K562 (cell line): Measurements from ENCODE around the gene CHAC1. TPM values are rescaled to one million over a fixed set of nuclear protein-coding genes. Genes with fewer than 3 reads are reported as not detected.

Source experiments
- ATAC-seq: fragments of 200-7000 bp; cut with Tn5 transposase; 3 replicates; pipeline ENCODE4 v1.9.1; 2020; ENCODE audit warnings: moderate library complexity
- BruUV-seq: library from RNA; stranded (reverse); fragments of 400-500 nt; replicated peaks from 2 replicates; lab custom pipeline; 2021; lab: Mats Ljungman, UMichigan
- CTCF ChIA-PET: fragments of 300-600 bp; formaldehyde crosslinking; extraction: SDS; loops from one replicate; lab custom pipeline; 2021; ENCODE audit warnings: low intra/inter-chr PET ratio; lab: Yijun Ruan, JAX
- POLR2A ChIA-PET: fragments of 300-600, 350-650 bp; sonication (Branson Sonifier 250); formaldehyde crosslinking; extraction: SDS; loops from one replicate; lab custom pipeline; 2021; ENCODE audit warnings: antibody characterized with exemption, inconsistent platforms; lab: Yijun Ruan, JAX
- DNase-seq, 4 experiments: peaks; one replicate each; pipeline versions ENCODE4 v3.0.0 to v3.0.0-alpha.2; 2011 to 2018; ENCODE audit warnings: low spot score in 3 of 4, mixed read lengths in 3 of 4; ENCODE audit errors: extremely low read depth in 1 of 4
- FAIRE-seq: peaks from 2 replicates; lab custom pipeline; 2011; peaks lifted over from hg19 to GRCh38; lab: Jason Lieb, UNC
- H2AFZ ChIP-seq: 2 replicates; pipeline ENCODE4 v1.6.0; 2011; ENCODE audit warnings: low read depth, low read length, control low read depth, inconsistent platforms
- H3K27ac ChIP-seq: fragments of 200-600 bp; 3 replicates; pipeline ENCODE4 v1.8.0; 2011; ENCODE audit warnings: low read depth, mild to moderate bottlenecking, control low read depth, inconsistent platforms, low read length, moderate library complexity, mixed read lengths; ENCODE audit errors: extremely low read depth
- H3K27me3 ChIP-seq, 2 experiments: fragments of 300-600 bp in 1 of 2; 2 replicates in 1 of 2; 3 replicates in 1 of 2; pipeline versions ENCODE4 v1.6.0 to v1.8.0; 2011; ENCODE audit warnings: inconsistent platforms in 2 of 2, low read length in 2 of 2, mild to moderate bottlenecking in 1 of 2, mixed read lengths in 1 of 2, moderate library complexity in 1 of 2; ENCODE audit not compliant: control insufficient read depth in 2 of 2, insufficient read depth in 2 of 2
- H3K36me3 ChIP-seq: fragments of 300-600 bp; 3 replicates; pipeline ENCODE4 v1.8.0; 2011; ENCODE audit warnings: mild to moderate bottlenecking, low read length, inconsistent platforms; ENCODE audit not compliant: control insufficient read depth, insufficient read depth
- H3K4me1 ChIP-seq, 2 experiments: fragments of 200-600 bp in 1 of 2; replicated peaks in 1 of 2; 2 replicates in 1 of 2; 3 replicates in 1 of 2; pipeline versions ENCODE4 v1.5.1 to v1.8.0; 2011; ENCODE audit warnings: inconsistent platforms in 2 of 2, low read length in 2 of 2, mild to moderate bottlenecking in 1 of 2, mixed read lengths in 1 of 2, moderate library complexity in 1 of 2; ENCODE audit not compliant: control insufficient read depth in 2 of 2, insufficient read depth in 2 of 2
- H3K4me2 ChIP-seq: 2 replicates; pipeline ENCODE4 v1.6.1; 2011; ENCODE audit warnings: low read length, control low read depth, inconsistent platforms, mixed read lengths; ENCODE audit not compliant: insufficient read depth
- H3K4me3 ChIP-seq: fragments of 200-600 bp; sonication (generic), shearing (Covaris generic); 2 replicates; pipeline ENCODE4 v1.5.1; 2016; ENCODE audit warnings: control low read depth, inconsistent platforms
- H3K79me2 ChIP-seq: fragments of 200-600 bp; 3 replicates; pipeline ENCODE4 v1.8.0; 2011; ENCODE audit warnings: low read length, inconsistent platforms; ENCODE audit not compliant: control insufficient read depth, insufficient read depth
- H3K9ac ChIP-seq, 2 experiments: 2 replicates each; pipeline versions ENCODE4 v1.6.0 to v1.6.1; 2011; ENCODE audit warnings: low read depth in 2 of 2, low read length in 2 of 2, control low read depth in 1 of 2, inconsistent platforms in 1 of 2, mild to moderate bottlenecking in 1 of 2, mixed read lengths in 1 of 2; ENCODE audit not compliant: insufficient read depth in 1 of 2
- H3K9me1 ChIP-seq: one replicate; pipeline ENCODE4 v1.6.0; 2011; ENCODE audit warnings: inconsistent platforms, mild to moderate bottlenecking, low read length, moderate library complexity; ENCODE audit not compliant: control insufficient read depth, insufficient read depth
- H3K9me3 ChIP-seq: replicated peaks from 2 replicates; pipeline ENCODE4 v1.5.1; 2011; ENCODE audit warnings: low read depth, low read length, inconsistent platforms; ENCODE audit not compliant: control insufficient read depth, insufficient read depth
- H4K20me1 ChIP-seq: replicated peaks from 2 replicates; pipeline ENCODE4 v1.6.1; 2011; ENCODE audit warnings: low read length, inconsistent platforms, mixed read lengths; ENCODE audit not compliant: control insufficient read depth, insufficient read depth
- AFF4 ChIP-seq: sonication (generic); formaldehyde crosslinking; IDR thresholded peaks from 2 replicates; pipeline ENCODE4 v1.8.0; 2023; ENCODE audit warnings: mild to moderate bottlenecking, missing genetic modification reagents
- CREM ChIP-seq: IDR thresholded peaks from 2 replicates; pipeline ENCODE4 v1.6.1; 2014; ENCODE audit warnings: antibody characterized with exemption, low read depth
- HDAC1 ChIP-seq, 2 experiments: fragments of 450-650 bp; IDR thresholded peaks; 2 replicates each; pipeline ENCODE4 v1.6.1; 2016 to 2017; ENCODE audit warnings: inconsistent platforms in 1 of 2, mild to moderate bottlenecking in 1 of 2, moderate library complexity in 1 of 2
- NCOA6 ChIP-seq: fragments of 450-650 bp; IDR thresholded peaks from 2 replicates; pipeline ENCODE4 v1.6.1; 2017; ENCODE audit warnings: mild to moderate bottlenecking
- PKNOX1 ChIP-seq: fragments of 450-650 bp; IDR thresholded peaks from 2 replicates; pipeline ENCODE4 v1.6.1; 2016
- POLR2B ChIP-seq: fragments of 450-650 bp; IDR thresholded peaks from 2 replicates; pipeline ENCODE4 v1.6.1; 2018; ENCODE audit warnings: low read depth; ENCODE audit not compliant: partially characterized antibody
- SMARCE1 ChIP-seq: fragments of 450-650 bp; IDR thresholded peaks from 2 replicates; pipeline ENCODE4 v1.7.1; 2016; ENCODE audit warnings: mild to moderate bottlenecking
- ZBTB11 ChIP-seq, 3 experiments: fragments of 200-800 bp in 1 of 3; fragments of 250-450 bp in 1 of 3; fragments of 450-650 bp in 1 of 3; sonication (Bioruptor Pico) in 1 of 3; sonication (Bioruptor generic) in 1 of 3; formaldehyde crosslinking in 1 of 3; IDR thresholded peaks; 2 replicates each; pipeline versions ENCODE4 v1.6.1 to v1.8.0; 2016 to 2022; ENCODE audit warnings: mild to moderate bottlenecking in 2 of 3, missing genetic modification characterization in 2 of 3, missing compliant biosample characterization in 1 of 3, moderate library complexity in 1 of 3
- ZEB2 ChIP-seq: fragments of 450-650 bp; IDR thresholded peaks from 2 replicates; pipeline ENCODE4 v1.6.1; 2016
- ZHX1 ChIP-seq: fragments of 150-350 bp; conservative IDR thresholded peaks from 2 replicates; pipeline ENCODE4 v1.6.1; 2014; ENCODE audit warnings: low read length
- ZNF174 ChIP-seq: fragments of 250-450 bp; sonication (Bioruptor Pico); IDR thresholded peaks from 2 replicates; pipeline ENCODE4 v1.4.0; 2020; ENCODE audit warnings: mild to moderate bottlenecking
- WGBS: fragments of 100-300 bp; shearing (Covaris generic); methylation state at CpG from one replicate; pipeline ENCODE4 v1.1.6; 2016; ENCODE audit warnings: low coverage, mixed read lengths; ENCODE audit not compliant: insufficient coverage; ENCODE audit errors: missing lambda C conversion rate; 5-methylcytosine and 5-hydroxymethylcytosine counted together
- in situ Hi-C: fragments of 300-500 bp; cut with MboI; formaldehyde crosslinking; loops from 4 replicates; pipeline ENCODE4 v1.15.0; 2018; ENCODE audit warnings: inconsistent platforms, mixed read lengths
- intact Hi-C: fragments of 100-400 bp; cut with micrococcal nuclease; formaldehyde crosslinking; loops from 2 replicates; pipeline ENCODE4 v1.14.2; 2022
- polyA plus RNA-seq, 8 experiments: library from polyadenylated mRNA; depleted of rRNA in 4 of 8; stranded (reverse) in 5 of 8; unstranded in 3 of 8; fragments of >200 nt; fragmentation: Nextera tagmentation in 2 of 8; fragmentation: Illumina TruSeq in 1 of 8; extraction: Ambion mirVana in 2 of 8; extraction: Trizol in 1 of 8; gene quantifications; 2 replicates each; pipeline versions ENCODE4 v1.2.1 to v1.2.3, GENCODE V29; 2011 to 2014; ENCODE audit warnings: inconsistent platforms in 1 of 8, missing spikeins in 1 of 8
- total RNA-seq, 7 experiments: library from RNA; depleted of rRNA in 6 of 7; stranded (reverse); fragments of >200 nt in 6 of 7; fragmentation: Illumina TruSeq in 2 of 7; extraction: Trizol in 2 of 7; gene quantifications; 2 replicates each; pipeline versions ENCODE4 v1.2.1 to v1.2.3, GENCODE V29; 2011 to 2021; ENCODE audit warnings: low replicate concordance in 1 of 7

Gene CHAC1
- total and polyA plus RNA-seq, 9 of the 15 experiments (the other 6 are each of a cell fraction or from before 2014, with no cell fraction given): 0.47 to 39.0 (median 7.5) TPM

- intact Hi-C loops (no loop called here), in situ Hi-C loops (no loop called here)
- H2AFZ ChIP-seq: peak overlapping the region; percentile 85
- H3K27me3 ChIP-seq: no peaks in the 10 kb centered on the region; a peak in 1 of 5 replicates
- ChIA-PET CTCF (no interaction called here), POLR2A (interaction anchor here (0.6 to 3.1 kb wide), 9 partner anchors 8 to 379 kb away, joined by 3 to 17 read pairs (median 4); partner anchors contain the start of genes DLL4, NUSAP1 and OIP5)
- H3K79me2 ChIP-seq: peaks cover 9% of the 10 kb centered on the region; the same call in 2 of the 3 replicates
- FAIRE-seq (no peak), ATAC-seq (no peak), DNase-seq (no peak)
- 7% methylated on average over 17 of the region's 17 CpGs for WGBS
- H3K4me3 ChIP-seq: peak overlapping the region; percentile 61
- H3K9ac ChIP-seq: peak overlapping the region; percentile 84 to 94; a peak in 3 of 4 replicates
- H3K4me2 ChIP-seq: peak overlapping the region; percentile 80
- H3K36me3 ChIP-seq: no peaks in the 10 kb centered on the region; the same call in 2 of the 3 replicates
- H3K9me3 ChIP-seq: no peaks in the 10 kb centered on the region
- TSS peak; percentile 64 for BruUV-seq
- peaks cover 16 to 33% of the 10 kb centered on the region in 2 experiments; a peak in 4 of 5 replicates for H3K4me1 ChIP-seq
- no peak overlapping the region; the same call in 2 of the 3 replicates for H3K27ac ChIP-seq
- H4K20me1 ChIP-seq: peaks cover 5% of the 10 kb centered on the region; the same call in 1 of the 2 replicates
- H3K9me1 ChIP-seq: peaks cover 2% of the 10 kb centered on the region
- TF ChIP-seq PKNOX1 (no peak), ZBTB11 (CRISPR knock-in tag; IDR thresholded peaks at IDR 0.05) (no peak), NCOA6 (no peak), SMARCE1 (no peak), POLR2B (peak; percentile 9), ZNF174 (CRISPR knock-in tag) (no peak), AFF4 (CRISPR knock-in tag) (0 out of 2 replicates have a peak, but pooled peaks have one; percentile 1), ZHX1 (no peak), CREM (no peak), ZEB2 (no peak), HDAC1 (IDR thresholded peaks at IDR 0.05) (0 out of 4 replicates have a peak, but pooled peaks of 1 of the 2 experiments have one; percentile 4)
These were observed 423 bp downstream of the CHAC1 start for GRCh38 chr15:40953713-40954074.
